IPS-11a (cell line): Measurements from ENCODE around the gene DZIP1L.

Experiments used
- H3K4me3 ChIP-seq: one replicate; pipeline ENCODE4 v1.5.1; 2013; ENCODE audit warnings: low read depth, low read length, control low read depth

DZIP1L gene

DNA sequence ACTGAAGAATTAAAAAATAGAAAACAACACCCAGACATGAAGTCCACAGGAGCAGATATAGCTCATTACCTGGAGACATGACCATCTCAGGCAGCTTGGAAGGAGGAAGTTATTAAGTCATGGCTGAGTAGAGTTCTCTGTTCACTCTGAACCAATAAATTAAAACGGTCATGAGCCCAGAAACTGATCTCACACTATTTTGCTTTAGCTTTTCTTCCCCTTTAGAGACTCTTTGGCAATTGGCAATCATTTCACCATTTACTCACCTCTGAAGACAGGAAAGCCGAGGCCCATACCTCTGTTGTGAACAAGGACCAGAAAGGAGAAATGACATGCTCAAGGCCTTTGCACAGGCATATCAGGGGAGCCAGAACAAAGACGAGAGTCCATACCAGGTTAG, 78.8 kb downstream of the DZIP1L start:
- no peak overlapping the region for H3K4me3 ChIP-seq

- no peak overlapping the region for H3K4me3 ChIP-seq
Observed at GRCh38 chr3:138034918-138035317, 80.5 kb downstream of the DZIP1L start.

GRCh38 chr3:138033202-138033691, 82.2 kb downstream of the DZIP1L start:
- no peak overlapping the region for H3K4me3 ChIP-seq

DNA sequence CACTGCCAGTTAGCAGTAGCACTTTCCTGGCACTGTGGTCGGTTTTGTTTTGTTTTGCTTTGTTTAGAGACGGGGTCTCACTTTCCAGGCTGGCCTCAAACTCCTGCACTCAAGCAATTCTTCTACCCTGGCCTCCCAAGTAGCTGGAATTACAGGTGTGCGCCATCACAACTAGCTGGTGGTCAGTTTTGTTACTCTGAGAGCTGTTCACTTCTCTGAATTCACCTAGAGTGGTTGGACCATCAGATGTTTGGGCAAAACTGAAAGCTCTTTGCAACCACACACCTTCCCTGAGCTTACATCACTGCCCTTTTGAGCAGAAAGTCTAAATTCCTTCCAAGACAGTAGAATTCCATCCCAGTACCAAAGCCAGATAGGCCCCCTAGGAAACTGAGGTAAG, 82.8 kb downstream of the DZIP1L start:
- no peak overlapping the region for H3K4me3 ChIP-seq

- no peak overlapping the region for H3K4me3 ChIP-seq
Observed at GRCh38 chr3:138031536-138031935, 83.9 kb downstream of the DZIP1L start.

GRCh38 chr3:138030734-138031280, 84.6 kb downstream of the DZIP1L start:
- H3K4me3 ChIP-seq: no peak overlapping the region

GRCh38 chr3:138027821-138028220, 87.6 kb downstream of the DZIP1L start:
- no peak overlapping the region for H3K4me3 ChIP-seq

DNA sequence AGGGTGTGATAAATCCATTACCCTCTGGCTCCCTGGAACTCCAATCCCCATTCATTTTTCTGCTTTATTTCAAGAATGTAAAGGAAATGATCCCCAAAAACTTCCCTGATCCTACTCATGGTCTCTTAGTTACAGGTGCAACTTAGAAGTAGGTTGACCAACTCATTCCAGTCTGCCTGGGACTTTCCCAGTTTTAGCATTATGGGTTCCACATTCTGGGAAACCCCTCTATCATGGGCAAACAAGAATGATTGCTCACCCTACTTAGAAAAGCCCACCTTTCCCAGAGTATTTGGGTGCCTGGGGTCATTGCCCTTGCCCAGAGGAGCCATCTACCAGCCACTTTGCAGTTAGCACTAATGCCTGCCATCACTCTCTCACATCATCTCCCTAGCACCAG, 89.9 kb downstream of the DZIP1L start:
- no peak overlapping the region for H3K4me3 ChIP-seq

GRCh38 chr3:138023754-138024153, 91.7 kb downstream of the DZIP1L start:
- H3K4me3 ChIP-seq: no peak overlapping the region

DNA sequence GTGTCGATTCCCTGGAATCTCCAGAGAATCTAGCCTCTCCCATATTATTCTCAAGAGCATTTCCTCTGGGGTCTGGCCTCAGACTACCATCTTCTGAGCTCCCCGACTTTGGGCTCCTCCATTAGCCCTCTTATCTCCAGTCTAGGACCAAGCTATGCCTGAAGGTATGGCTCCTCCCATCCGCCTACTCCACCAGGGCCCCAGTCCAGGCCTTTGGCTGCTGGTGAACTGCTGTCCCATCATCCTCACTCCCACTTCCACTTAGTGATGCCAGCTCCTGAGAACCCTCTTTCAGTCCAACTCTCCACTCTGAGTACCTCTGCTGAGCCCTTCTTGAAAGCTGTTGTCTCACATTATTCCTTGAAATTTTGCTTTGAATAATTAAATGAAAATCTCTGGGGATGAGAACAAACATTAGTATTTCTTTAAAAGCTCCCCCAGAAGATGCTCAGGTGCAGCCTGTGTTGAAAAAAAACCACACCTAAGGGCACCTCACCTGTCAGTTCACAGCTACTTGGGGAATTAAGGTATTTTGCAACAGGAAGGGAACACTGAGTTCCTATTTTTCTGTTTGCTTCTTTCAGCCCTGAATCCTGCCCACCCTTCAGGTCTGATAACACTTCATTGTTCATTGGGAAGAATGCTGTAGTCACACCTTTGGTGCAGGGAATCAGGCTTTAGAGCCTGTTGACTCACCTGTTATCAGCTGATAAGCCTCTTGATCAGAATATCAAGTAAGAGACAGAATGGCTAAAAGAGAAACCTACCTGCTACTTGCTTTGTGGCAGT, 95.9 kb downstream of the DZIP1L start:
- H3K4me3 ChIP-seq: no peak overlapping the region

DNA sequence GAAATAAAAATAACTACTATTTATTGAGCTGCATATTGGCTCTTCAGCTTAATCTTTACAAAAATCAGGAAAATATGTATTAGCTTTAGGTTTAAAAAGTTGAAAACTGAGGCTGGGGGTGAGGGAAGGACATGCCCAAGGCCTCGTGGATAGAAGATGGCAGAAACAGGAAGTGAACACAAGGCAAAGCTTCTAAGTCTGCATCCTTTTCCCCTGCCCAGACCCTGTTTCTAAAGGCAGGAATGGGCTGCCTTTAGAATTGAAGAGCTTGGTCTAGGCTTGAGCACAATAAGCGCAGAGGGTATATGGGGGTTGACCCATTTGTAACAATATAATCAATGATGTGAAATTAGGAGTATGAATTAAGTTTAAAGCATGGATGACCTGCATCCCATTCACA, 99.3 kb downstream of the DZIP1L start:
- H3K4me3 ChIP-seq: no peak overlapping the region

- no peak overlapping the region for H3K4me3 ChIP-seq
Observed at GRCh38 chr3:138012526-138012925, 102.9 kb downstream of the DZIP1L start.
